Activated CD8-positive, alpha-beta memory T cell treated with anti-CD3 and anti-CD28 coated beads, Interleukin-2, amount 50 U/mL, for 24 hours (primary cell): ENCODE results near the gene CD1C.
"Not testable (repeated sequence)": the region's sequence is repeated elsewhere in the genome, so short reads cannot be mapped to it uniquely, and the experiment has no call there.

Experiments used
- DNase-seq: peaks from one replicate; pipeline ENCODE4 v3.0.0-alpha.2; 2020; ENCODE audit errors: extremely low read depth

Gene CD1C

GRCh38 chr1:158329300-158329699 is 39.6 kb downstream of the CD1C start:
- DNase-seq = no peak

GRCh38 chr1:158329733-158330132 is 40.0 kb downstream of the CD1C start:
- DNase-seq = no peak

GRCh38 chr1:158330391-158331105 is 40.8 kb downstream of the CD1C start:
- no peak for DNase-seq

DNA sequence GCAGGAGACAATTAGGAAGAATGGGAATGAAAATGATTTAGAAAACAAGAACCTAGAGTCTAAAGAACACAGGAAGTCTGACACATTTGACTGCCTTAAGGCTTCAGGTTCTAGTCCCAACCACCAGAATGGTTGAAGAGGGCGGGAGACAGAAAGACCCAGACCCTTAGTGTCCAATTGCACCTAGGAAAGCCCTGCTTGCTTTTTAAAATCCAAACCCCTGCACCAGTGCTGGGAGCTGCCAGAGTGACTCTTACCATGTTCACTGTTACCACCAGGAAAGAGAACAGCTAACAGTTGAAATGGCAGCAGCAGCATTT is 41.3 kb downstream of the CD1C start:
- DNase-seq = no peak

GRCh38 chr1:158331481-158332150 is 41.9 kb downstream of the CD1C start, which contains the start of gene CD1B:
Gene CD1B, minus strand, starts transcription at chr1:158331531. Its CDS starts 108 bp downstream, at chr1:158331423.
- DNase-seq = no peak

- DNase-seq = no peak
Observed at GRCh38 chr1:158333405-158334155, 43.9 kb downstream of the CD1C start.

DNA sequence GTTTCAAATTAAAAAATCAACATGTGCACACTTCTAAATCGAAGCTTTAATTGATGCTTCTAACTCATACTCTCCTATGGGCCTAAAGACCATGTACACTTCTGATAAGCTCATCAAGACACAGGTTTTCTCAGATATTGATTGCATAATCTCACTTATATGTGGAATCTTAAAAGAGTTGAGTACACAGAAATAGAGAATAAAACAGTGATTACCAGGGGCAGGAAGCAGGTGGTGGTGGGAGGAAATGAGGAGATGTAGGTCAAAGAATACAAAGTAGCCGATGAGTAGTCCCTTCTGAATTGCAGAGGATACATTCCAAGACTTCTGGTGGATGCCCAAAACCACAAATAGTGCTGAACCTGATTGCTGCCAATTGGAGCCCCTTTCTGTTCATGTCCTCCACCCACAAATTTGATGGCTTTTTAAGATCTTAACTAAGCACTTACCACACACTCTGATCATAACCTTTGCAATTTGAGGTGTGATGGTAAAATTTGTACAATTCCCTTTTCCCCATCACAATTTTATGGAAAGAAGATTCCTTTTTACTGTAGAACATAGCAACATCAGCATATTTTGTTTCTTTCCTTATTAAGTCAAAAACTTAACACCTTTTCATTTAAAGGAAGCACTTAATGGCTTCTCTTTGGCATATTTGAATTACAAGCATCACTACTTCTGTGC is 44.9 kb downstream of the CD1C start:
- DNase-seq = no peak

GRCh38 chr1:158335213-158335532 is 45.5 kb downstream of the CD1C start:
- DNase-seq = no peak

GRCh38 chr1:158336413-158336812 is 46.7 kb downstream of the CD1C start:
- not testable (repeated sequence) for DNase-seq
